ENCODE data around the gene PTPRN2.

DNA sequence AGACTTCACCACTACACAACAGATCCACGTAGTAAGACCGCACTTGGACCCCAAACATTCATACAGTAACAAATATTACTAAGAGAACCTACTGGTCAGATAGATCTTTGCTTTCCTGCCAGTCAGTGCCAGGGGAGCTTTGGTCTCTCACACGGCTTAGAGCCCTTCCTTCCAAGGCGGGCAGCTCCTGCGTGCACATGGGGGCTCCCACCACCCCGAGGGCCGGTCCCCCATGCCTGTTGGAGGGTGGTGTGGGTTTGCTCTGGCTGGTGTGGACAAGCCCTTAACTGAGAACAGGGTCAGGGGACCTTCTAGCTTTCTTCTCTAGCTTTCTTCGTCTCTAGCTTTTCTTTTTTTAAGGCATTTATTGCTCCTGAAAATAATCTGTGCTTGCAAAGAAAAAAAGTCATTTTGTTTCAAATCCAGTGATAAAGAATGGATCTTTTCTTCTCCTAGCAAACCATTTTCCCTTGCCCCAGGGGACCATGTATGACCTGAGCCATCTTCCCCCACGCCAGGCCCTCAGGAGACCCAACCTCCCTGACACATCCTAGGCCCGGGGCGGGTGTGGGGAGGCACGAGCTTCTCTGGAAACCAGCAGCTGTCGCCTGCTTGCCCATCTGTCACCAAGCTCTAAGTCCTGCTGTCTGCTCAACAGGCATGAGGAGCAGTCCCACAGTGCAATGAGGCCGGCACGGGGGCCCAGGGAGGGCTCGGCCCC, 591.1 kb downstream of the PTPRN2 start:
- TF ChIP-seq, protein P1, sequence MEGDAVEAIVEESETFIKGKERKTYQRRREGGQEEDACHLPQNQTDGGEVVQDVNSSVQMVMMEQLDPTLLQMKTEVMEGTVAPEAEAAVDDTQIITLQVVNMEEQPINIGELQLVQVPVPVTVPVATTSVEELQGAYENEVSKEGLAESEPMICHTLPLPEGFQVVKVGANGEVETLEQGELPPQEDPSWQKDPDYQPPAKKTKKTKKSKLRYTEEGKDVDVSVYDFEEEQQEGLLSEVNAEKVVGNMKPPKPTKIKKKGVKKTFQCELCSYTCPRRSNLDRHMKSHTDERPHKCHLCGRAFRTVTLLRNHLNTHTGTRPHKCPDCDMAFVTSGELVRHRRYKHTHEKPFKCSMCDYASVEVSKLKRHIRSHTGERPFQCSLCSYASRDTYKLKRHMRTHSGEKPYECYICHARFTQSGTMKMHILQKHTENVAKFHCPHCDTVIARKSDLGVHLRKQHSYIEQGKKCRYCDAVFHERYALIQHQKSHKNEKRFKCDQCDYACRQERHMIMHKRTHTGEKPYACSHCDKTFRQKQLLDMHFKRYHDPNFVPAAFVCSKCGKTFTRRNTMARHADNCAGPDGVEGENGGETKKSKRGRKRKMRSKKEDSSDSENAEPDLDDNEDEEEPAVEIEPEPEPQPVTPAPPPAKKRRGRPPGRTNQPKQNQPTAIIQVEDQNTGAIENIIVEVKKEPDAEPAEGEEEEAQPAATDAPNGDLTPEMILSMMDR (IDR thresholded peaks at IDR 0.05) = no peak
- no peak for TF ChIP-seq POLR2A (IDR thresholded peaks at IDR 0.05)
- TF ChIP-seq POLR2AphosphoS5 (IDR thresholded peaks at IDR 0.05) = no peak
